ENCODE results near the gene RNF169.

Gene RNF169

DNA sequence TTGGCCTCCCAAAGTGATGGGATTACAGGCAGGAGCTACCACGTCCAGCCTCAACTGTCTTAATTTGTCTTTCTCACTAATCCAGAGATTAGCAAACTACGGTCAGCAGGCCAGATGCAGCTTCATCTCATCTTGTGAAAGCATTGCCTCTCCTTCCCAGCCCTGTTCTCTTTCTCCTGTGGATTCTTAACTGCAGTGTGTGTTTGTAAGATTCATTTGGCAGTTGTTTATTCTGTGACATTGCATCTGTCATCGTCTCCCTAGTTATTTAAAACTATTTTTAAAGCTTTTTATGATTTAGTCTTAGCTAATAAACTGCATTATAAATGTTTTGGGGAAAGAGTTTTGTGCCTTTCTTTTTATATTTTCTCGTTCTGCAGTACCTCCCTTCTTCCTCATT lies 29.2 kb downstream of the RNF169 start:
- TF ChIP-seq, protein P1, sequence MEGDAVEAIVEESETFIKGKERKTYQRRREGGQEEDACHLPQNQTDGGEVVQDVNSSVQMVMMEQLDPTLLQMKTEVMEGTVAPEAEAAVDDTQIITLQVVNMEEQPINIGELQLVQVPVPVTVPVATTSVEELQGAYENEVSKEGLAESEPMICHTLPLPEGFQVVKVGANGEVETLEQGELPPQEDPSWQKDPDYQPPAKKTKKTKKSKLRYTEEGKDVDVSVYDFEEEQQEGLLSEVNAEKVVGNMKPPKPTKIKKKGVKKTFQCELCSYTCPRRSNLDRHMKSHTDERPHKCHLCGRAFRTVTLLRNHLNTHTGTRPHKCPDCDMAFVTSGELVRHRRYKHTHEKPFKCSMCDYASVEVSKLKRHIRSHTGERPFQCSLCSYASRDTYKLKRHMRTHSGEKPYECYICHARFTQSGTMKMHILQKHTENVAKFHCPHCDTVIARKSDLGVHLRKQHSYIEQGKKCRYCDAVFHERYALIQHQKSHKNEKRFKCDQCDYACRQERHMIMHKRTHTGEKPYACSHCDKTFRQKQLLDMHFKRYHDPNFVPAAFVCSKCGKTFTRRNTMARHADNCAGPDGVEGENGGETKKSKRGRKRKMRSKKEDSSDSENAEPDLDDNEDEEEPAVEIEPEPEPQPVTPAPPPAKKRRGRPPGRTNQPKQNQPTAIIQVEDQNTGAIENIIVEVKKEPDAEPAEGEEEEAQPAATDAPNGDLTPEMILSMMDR (IDR thresholded peaks at IDR 0.05; ENCODE audit: control insufficient read depth, extremely low read depth, insufficient read depth), result no peak
- no peak overlapping the region for H3K4me3 ChIP-seq (ENCODE audit: low read depth, low read length)
- no peak for DNase-seq (ENCODE audit: low read depth)

DNA sequence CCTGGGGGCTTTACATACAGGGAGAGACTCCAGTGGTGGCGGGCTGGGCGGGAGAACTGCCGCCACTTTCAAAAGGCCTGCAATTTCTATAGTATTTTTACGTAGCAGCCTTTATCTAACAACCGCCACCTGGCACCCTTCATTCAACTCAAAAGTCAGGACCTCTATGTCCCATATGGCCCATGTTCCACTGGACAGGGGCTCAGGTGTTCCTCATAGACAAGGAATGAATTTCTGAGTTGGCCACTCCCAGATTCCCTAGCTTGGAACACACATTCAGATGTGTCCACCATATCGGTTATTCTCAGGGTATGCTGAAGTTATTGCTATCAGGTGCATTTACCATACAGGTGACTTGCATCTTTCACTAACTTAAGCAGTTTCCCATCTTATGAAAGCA lies 29.9 kb downstream of the RNF169 start:
- DNase-seq (ENCODE audit: low read depth), result no peak
- H3K4me3 ChIP-seq (ENCODE audit: low read depth, low read length), result no peak overlapping the region
- TF ChIP-seq, protein P1 (IDR thresholded peaks at IDR 0.05; ENCODE audit: control insufficient read depth, extremely low read depth, insufficient read depth), result no peak

DNA sequence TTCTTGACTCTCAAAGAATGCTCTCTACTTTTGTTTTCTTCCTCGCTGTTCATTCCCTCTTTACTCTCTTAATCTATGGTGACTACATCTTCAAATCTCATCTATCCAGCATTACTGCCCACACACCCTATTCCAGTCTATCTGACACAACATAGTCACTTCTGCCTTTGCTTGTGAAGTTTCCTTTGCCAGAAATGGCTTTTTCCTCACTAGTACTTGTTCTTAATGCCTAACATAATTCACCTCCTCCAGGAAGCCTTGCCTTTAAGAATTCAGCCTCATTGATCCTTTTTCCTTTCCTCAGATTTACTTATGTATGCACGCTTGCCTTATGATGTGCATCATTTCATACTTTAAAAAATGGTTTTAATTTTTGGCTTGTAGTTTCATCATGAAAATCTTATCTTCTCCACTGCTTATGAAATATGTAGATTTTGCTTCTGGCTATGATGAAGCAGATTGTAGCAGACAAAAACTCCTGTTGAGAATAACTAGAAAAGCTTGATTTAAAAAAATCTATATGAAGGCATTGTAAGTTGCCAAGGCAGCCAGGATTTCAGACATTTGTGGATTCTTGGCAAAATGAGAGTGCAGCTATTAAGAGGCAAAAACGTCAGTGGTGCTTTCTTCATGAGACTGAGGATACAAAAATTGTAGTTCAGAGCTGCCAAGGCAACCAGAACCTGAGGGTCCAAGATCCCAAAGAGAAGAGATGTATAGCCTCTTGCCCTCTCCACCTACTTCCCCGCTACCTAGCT lies 31.8 kb downstream of the RNF169 start:
- TF ChIP-seq, protein P1 (IDR thresholded peaks at IDR 0.05; ENCODE audit: control insufficient read depth, extremely low read depth, insufficient read depth), result no peak
- no peak for DNase-seq (ENCODE audit: low read depth)
- H3K4me3 ChIP-seq (ENCODE audit: low read depth, low read length), result no peak overlapping the region

DNA sequence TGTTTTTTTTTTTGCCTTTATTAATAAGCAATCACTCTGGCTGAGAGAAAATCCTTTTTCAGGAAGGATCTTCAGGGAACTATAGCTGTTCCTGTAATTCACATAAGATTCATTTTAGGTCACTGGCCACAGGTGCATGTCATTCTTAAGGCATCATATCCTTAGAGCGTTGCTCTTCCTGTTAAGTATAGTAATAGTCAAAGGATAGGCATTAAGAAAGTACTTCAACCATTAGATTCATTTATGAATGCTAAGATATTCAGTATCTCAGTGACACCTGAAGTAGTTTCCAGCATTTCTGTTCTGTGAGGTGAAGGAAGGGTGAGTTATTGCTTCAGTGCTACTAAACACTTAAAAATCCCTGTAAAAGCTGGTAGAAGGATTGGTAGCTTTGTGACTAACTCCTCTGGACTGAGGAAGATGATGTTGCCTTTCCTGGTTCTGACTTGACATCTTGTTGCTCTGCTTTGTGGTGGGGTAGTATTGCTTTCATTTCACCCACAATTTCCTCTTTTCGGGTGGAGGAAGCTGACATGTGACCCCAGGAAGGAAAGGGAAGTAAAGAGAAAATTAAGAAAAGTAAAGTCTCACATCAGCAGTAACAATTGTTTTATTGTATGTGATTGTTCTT lies 34.7 kb downstream of the RNF169 start:
- DNase-seq (ENCODE audit: low read depth), result no peak
- TF ChIP-seq, protein P1 (IDR thresholded peaks at IDR 0.05; ENCODE audit: control insufficient read depth, extremely low read depth, insufficient read depth), result no peak

DNA sequence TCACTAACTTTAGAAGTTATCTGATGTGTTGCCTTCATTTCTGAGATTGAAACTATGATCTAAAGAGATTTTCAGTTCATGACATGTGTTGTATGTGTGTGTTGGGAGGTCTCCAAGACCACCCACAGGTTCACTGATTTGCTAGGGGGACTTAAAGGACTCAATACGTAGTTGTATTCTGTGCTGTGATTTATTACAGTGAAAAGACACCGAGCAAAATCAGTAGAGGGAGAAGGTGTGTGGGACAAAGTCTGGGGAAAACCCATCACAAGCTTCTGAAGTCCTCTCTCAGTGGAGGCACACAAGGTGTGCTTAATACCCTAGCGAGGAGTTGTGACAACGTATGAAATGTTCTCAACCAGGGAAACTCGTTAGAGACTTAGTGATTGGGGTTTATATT lies 35.6 kb downstream of the RNF169 start:
- DNase-seq (ENCODE audit: low read depth), result no peak
- H3K4me3 ChIP-seq (ENCODE audit: low read depth, low read length), result no peak overlapping the region
- TF ChIP-seq, protein P1 (IDR thresholded peaks at IDR 0.05; ENCODE audit: control insufficient read depth, extremely low read depth, insufficient read depth), result no peak

More for the DNA sequence above, 34.7 kb downstream of the RNF169 start:
- H3K4me3 ChIP-seq (ENCODE audit: low read depth, low read length), result no peak overlapping the region

DNA sequence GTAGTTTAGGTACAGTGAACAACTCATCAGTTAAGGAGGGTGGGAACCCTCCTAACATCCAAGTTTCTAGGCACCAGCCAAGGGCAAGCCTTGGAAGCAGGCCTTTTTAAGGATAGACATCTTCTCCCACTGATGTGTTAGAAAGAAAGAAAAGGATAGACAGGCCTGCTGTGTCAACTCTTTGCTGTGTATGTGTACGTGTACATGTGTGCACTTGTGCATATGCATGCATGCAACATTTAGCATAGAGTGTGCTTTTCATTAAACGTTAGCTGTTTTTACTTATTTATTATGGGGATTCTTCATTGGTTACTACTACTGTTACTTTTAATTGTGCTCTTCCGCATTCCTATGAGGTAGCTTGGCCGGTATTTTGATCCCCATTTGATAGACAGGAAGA lies 36.1 kb downstream of the RNF169 start:
- DNase-seq (ENCODE audit: low read depth), result no peak
- no peak overlapping the region for H3K4me3 ChIP-seq (ENCODE audit: low read depth, low read length)
- TF ChIP-seq, protein P1 (IDR thresholded peaks at IDR 0.05; ENCODE audit: control insufficient read depth, extremely low read depth, insufficient read depth), result no peak

Data from LNCaP clone FGC (cell line).